A204.1 (cell line): ENCODE measurements around the gene STARD13.

Experiments used
- FAIRE-seq: peaks from 2 replicates; lab custom pipeline; 2012; peaks lifted over from hg19 to GRCh38; lab: Jason Lieb, UNC

The STARD13 gene

DNA sequence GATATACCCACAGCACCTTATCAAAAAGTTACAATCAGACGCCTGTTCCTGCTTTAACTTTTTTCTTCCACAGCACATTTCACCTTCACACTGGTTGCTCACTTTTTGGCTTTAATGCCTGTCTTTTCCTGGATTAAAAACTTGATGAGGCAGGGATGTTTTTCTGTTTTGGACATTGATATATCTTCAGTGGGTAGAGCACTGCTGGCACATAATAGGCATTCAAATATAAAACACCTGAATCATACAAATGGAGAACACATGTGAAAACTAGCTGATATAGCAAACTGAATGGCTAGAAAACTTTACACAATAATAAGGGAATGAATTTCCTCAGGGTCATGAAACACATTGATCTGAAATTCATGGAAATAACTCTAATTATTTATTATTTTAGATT, 65.6 kb downstream of the STARD13 start:
- no peak for FAIRE-seq

DNA sequence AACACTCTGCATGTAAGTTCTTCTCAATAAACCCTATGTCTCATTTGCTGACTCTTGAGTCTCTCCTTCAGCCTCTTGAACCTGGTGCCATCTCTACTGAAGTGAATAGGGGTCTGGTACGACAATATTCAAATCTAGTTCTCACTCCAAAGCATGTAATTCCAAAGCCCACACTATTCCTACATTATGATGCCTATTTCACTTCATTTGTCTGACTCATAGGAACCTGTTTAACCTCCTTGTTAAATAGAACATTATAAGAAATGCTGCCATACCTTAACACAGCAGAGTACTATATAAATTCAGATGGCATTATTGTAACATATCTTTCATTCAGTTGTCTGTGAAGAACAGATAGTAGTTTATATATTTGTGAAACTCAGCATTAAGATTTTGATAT, 67.1 kb downstream of the STARD13 start:
- FAIRE-seq = no peak

DNA sequence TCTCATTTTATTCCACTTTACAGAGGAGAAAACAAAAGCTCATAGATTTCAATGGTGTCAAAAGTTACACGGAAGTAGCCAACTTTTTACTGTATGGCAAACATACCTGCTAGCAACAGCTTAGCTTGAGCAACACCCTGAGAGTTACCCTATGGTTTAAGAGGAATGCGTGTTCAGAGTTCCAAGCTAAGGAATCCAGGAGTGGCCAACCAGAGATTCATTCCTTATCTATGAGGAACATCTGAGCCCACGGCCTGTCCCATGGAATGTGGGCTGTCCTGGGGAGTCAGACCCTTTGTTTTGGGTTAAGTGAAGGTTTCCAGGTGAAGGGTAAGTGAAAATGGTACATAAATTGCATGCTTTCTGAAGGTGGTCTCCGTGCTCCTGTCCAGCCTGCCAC, 67.5 kb downstream of the STARD13 start:
- no peak for FAIRE-seq

DNA sequence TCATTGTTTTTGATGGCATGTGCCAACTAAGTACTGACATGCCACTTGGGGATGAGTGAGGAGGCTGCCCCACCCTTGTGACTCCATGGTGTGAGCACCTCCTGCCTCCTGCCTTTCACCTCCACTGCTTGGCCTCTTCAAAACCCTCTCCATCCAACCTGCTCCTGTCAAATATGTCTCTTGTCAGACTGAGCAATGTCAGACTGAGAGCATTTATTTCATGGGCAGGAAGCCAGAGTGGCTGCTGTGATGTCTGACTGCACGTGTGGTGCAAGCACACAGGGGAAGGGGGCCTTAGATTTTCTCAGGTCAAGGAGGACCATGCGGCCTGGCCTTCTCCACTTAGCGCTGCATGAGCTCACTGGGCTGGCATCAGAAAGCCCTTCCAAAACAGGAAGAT, 68.3 kb downstream of the STARD13 start:
- no peak for FAIRE-seq

DNA sequence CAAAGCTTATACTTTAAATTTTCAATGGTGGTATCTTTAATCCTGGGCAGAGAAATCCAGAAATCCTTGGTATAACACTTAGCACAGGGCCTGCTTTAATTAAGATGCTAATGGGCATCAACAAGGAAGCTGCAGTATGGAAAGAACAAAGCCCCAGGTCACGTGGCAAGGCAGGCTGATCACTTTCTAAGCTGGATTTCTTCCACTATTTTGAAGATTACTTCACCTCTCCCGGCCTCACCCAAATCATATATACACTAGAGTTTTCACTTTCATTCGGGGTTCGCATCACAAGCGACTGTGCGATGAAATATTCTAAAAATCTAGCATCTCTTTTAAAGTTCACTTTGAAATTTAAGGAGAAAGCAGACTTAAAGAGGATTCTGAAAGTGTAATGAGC, 71.8 kb downstream of the STARD13 start:
- FAIRE-seq = no peak

DNA sequence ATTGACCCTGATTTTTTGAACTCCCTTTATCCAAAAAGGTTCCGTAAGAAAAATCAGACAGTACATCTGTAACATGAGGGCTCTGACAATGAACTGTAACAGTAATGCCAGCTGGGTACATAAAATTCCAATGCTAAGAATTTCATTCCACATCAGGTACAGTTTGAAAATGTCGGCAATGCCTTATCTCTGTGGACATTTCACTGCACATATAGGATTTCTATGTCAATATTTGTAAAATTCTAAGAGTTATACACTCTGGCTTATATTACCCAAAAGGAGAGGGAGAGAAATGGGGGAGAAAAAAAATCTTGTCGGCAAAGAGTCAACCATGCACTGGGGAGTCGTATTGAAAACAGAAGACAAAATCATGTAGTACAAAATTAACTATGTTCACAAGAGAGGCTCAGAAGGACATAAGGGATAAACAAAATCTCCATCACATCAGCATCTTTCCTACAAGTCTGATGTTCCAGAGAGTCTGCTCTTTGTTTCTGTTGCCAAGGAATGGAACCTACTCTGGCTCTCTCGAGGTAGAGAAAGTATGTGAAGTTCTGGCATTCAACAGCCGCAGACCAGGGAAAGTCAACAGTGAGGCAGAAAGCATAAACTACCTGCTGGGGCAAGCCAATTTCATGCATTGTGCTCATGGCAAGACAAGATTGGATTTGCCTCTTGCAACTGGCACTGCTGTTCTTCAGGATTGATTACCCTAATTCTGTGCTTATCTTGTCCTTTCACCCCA, 72.4 kb downstream of the STARD13 start:
- no peak for FAIRE-seq

DNA sequence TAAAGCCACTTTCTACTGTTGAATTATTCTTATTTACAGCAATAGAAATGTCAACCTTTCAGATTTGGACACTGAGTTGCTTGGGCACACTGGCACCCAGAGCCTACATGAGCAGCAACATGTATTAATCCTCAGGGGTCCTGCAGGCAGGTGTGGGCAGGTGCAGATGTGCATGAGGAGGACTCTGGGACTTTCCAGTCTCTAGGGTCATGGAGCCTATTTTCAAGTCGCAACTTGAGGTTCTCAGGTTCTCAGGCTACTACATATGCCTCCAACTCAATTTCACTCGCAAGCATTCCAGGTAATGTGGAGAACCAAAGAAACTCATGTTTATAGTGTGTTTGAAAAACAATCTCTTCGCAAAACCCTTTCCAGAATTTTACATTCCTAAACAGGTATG, 73.2 kb downstream of the STARD13 start:
- FAIRE-seq = no peak

DNA sequence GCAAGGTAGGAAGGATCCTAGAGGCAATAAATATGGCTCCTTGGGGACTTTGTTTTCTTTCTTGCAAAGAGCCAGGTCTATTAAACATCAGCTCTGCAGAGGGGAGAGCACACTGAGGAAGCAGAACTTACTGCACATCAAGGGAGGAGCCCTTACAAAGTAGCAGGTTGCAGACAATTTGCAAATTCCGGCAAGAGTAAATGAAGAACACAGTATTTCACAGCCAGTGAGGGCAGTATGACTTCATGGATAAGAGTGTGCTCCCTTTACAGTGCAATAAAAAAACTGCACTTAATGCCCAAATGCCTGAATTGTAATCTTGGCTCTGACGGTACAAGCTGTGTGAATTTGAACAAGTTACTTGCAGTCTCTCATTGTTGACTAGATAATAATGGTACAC, 75.5 kb downstream of the STARD13 start:
- FAIRE-seq = no peak

DNA sequence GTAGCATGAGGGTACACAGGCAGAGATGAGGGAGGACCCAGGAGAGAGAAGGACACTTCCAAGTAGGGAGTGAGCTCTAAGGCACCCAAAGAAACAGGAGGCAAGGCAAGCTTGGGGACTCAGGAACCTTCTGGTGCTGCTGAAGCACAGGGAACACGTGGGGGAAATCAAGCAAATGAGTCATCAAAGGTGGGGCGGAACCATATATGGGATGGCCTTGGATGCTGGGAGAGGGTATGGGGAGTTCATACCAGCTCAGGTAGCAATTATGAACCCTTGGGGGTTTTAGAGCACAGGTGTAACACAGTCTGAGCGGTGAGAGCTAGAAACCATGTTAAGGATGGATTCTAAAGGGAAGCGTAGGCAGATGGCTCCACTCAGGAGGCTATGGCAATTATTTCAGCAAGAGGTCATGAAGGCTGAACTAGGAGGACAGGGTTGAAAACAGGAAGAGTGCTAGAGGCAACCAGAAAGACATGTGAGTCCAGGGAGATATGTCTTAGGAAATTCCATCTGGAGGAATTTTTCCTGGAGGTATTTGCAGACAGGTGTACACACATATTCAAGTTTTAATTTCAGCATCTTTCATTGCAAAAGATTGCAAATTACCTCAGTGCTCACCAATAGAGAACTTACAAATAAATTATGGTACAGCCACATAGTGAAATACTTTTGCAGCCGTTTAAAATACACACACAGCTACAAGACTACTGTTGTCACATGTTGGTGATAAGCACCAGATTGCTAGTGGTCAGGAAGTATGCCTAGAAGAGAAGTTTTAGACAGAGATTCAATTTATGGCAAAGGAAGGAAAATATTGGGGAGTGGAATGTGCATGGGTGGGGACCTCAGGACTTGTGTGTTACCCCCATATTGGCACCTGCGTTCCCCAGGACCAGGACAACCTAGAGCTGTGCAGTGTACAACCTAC, 77.0 kb downstream of the STARD13 start:
- no peak for FAIRE-seq

DNA sequence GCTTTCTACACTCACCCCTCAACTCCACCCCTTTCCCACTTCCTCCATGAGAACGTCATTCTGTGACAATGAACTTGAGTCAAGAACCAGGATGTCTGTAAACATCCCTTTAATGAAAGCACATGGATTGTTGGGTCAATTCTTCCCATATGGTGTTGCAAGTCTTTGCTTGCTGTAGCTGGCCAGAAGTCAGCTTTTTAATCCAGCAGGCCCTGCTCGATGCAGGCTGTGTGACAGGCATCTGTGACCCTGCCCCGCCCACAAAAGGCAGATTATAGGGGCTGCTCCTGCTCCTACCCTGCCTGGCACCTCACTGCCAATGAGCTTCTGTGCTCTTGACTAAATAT, 78.0 kb downstream of the STARD13 start:
- FAIRE-seq = no peak

DNA sequence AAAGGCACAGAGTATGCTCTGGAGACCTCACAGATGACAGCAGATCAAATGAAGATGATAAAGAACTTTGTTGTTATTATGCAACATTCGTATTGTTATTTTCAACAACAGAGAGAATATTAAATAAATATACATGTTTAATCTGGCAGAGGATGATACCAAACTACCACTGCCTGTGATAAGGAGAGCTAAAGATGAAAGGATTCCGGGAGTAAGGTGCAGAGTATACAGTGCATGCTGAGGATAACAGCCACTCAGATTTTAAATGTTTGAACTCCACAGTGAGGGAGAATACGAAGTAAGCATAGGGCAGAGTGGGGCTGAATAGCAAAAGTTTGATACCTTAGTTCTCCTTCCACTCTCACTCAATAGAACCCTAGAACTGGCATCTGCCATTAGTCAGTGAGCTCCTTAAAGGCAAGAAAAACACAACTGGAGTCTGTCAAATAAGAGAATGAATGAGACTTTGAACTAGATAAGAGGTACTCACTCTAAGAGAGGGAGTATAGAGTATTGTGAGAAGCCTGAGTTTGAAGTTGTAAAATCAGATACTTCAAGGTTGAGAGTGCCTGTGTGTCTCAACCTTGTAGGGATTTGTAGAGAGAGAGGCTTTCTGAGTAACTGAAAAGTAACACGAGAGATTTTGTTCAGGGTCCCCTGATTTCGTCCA, 78.5 kb downstream of the STARD13 start:
- no peak for FAIRE-seq

DNA sequence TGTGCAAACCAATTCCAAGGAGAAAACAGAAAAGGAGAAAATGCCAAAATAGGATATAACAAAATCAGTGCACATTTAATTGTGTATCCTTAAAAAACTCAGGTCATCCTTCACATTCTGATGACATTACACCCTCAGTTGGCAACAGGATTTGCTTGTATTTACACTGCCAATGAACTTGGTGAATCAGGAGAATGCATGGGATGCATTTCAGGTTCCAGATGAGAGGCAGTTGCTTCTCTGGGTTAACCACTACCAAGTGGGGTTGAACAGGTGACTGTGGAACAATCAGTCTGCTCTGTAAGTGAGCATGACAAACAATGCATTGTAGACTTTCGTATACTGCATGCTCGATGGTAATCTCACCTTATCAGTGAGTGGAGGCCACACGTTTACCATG, 79.1 kb downstream of the STARD13 start:
- FAIRE-seq = no peak

DNA sequence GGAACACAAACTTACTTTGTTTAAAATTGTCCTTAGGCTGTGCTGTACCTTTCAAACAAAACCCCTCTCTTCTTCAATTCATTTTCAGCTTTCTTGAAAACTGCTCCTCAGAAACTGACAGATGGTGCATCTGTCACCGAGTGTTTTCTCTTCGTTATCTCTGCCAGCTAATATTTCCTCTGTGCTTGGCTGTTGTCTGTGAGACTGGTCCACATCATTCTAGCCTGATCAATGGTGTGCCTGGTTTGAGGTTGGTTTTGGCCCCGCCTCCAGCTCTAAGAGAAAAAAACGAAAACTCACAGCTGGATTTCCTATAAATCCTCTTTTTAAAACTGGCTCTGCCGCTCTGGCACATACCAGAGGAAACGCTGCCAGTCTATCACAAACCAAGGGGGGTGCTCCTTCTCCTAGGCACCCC, 79.7 kb downstream of the STARD13 start:
- no peak for FAIRE-seq

DNA sequence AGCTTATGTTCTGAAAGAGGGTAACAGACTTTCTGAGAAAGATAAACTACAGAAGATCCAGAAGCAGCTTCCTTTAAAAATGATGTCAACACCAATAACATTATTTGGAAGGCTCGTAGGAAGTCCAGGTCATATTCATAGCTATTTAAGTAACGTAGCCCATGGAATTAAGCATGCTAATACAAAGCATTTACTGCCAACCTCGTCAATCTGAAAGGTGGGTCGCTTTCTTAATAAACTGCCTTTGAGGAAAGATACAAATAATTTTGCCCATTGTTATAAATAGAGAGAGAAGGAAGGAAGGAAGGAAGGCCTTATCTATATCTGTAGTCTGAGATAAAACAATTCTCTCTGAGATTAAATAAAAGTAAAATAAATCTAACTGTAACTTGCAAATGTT, 80.3 kb downstream of the STARD13 start:
- no peak for FAIRE-seq

DNA sequence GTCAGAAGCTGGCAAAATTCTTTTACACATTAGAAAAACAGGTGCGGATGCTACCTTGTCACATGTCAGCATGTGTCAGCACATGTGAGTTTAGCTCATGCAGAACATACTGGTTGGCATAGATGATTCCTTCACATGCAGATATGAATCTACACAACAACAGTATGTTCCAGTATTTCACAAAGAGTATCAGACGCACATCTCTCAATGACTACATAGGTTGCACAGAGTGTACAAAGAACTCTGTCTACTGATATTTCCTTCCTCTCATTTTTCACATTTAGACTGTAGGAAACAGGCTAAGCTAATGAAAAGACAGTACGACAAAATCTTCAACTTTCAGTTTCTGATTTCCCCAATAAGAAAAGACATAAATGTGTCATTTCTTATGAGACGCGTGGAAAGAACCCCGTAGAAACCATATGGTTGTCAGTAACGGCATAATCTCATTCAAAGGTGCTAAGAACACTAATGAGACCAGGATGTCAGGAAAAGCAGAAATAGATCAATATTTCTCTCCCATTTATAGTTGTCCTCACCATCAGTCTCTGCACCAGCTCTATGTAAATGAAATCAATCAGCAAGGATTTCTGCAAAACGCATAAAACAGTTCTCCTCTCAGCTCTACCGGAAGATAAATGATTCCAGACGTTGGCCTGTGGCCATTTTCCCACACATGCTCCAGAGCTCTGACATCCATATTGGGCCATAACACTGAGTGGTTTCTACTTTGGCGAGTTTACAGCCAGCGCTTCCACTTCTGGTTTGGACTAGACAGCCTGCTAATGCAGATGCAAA, 81.2 kb downstream of the STARD13 start:
- FAIRE-seq = no peak

DNA sequence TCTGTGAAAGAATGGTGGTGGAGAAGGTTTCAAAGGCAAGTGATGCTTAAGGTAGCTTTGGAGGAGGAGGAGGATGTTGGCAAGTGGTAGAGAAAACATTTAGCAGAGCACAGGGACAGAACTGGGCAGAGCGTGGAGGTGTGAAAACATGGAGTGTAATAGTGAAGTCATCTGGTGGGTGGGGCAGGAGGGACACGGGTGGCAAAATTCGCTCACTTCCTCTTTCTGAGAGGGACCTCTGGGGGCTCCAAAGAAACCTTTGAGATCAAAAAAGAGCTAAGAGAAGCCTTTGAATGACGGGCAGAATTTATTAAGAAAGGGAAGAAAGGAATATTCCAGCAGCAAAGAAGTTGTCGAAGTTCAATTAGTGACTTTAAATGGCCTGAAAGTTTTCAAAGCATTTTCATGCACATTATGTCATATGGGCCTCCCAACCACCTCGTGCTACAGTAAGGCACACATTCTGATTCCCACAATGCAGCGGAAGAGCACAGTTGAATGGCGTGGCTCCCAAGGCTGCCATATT, 82.8 kb downstream of the STARD13 start:
- FAIRE-seq = no peak

DNA sequence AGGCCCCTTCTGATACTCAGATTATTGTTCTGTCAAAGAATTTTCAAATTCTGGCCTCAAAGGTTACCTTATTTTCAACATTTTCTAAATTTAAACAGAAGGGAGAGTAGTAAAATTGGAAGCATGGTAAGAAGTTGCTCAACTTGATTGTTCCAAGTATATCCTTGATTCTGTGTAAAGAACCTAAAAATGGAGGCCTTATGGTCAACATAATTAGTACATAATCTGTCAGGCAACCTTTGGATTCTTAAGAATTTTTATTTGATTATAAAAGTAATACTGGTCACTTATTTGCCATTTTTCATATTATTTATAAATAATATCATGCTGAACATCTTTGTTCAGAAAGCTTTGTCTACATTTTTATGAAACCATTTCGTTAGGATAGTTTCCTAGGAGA, 83.9 kb downstream of the STARD13 start:
- FAIRE-seq = no peak

DNA sequence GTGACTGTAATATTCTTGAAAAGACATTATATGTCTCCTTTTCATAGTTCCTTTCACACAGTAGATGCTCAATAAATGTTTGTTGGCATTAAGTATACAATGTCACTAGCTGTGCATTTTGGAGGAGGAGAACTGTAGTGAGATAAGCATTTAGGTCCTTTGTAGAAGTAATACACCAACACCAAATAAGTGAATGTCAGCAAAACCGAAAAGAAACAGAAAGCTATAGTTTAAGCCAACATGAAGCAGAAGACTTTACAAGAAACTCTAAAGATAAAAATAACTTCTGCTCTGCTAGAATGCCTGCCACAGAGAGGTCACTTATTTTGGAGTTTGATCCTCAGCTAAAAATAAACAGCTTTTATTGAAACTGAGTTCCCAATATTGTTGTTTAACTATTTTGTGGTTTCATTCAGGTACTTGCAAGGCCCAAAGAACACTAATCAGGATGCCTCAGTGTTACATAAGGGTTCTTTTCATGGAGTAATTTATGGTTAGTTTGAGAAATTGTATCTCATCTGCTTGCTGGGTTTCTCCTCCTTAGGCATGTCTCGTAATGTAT, 86.2 kb downstream of the STARD13 start:
- FAIRE-seq = no peak

DNA sequence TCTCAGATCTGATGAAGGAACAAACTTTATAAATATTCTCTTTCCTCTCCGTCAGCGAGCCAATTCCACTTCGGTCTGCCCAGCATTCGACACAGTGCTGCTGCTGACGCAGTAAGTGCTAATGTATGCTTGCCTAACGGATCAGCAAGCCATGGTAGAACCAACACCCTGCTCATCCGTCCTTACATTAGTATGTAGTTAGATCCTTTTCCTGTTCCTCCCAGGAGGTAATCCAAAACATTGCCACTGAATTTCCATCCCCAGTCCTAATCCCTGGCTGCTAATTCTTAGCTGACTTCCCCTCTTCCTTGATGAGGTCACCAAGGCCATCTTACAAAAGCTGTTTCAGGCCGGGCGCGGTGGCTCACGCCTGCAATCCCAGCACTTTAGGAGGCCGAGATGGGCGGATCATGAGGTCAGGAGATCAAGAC, 88.0 kb downstream of the STARD13 start:
- FAIRE-seq = no peak

DNA sequence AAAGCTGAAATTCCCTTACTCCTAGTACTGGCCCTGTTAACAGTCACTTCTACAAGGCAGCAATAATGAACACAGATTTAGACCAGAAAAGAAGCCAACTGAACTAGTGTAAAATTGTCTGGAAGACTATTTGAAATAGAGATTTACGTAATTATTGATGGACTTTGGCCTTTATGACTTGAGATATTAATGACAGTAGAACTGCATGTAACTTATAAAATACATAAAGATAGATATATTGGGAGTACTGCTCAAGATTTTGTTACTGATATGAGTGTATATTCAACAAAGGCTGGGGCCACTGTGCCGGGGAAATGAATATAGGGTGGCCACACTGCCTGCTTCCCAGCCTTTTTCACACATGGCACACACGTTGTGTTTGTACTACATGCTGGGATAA, 88.8 kb downstream of the STARD13 start:
- no peak for FAIRE-seq

DNA sequence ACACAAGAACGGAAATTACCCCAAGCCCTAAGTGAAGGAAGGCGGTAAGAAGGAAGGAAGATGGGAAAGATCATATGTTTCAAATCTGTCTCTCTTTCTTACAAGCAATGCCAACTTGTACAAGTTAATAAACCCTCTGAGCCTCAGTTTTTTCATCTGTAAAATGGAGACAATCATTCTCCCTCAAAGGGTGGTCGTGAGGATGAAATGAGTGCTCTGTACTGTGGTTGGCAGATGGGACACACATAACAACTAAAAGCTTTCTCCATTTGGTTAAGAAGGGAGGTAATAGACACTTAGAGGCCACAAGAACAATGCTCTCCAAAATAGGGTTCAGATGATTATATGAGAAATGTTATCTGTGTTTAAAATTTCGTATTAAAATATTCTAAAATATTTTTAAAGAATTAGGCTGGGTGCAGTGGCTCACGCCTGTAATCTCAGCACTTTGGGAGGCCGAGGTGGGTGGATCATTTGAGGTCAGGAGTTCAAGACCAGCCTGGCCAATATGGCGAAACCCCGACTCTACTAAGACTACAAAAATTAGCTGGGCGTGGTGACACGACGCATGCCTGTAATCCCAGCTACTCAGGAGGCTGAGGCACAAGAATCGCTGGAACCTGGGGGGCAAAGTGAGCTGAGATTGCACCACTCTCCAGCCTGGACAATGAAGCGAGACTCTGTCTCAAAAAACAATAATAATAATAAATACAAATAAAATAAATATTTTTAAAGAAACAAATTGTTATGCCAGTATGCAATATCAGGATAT, 89.7 kb downstream of the STARD13 start:
- FAIRE-seq = no peak
